NCI-H2107 treated with DMSO at 0.1 percent for 48 hours (cell line): ENCODE measurements around the gene GOLGA6L2.
"Not testable (repeated sequence)": the region's sequence is repeated elsewhere in the genome, so short reads cannot be mapped to it uniquely, and the experiment has no call there.

Source experiments
- DNase-seq: peaks from one replicate; lab custom pipeline; 2025; ENCODE audit not compliant: unreplicated experiment; lab: John Stamatoyannopoulos, UW

Gene GOLGA6L2

GRCh38 chr15:23424111-23424904 is 22.7 kb downstream of the GOLGA6L2 start:
- DNase-seq = no peak

DNA sequence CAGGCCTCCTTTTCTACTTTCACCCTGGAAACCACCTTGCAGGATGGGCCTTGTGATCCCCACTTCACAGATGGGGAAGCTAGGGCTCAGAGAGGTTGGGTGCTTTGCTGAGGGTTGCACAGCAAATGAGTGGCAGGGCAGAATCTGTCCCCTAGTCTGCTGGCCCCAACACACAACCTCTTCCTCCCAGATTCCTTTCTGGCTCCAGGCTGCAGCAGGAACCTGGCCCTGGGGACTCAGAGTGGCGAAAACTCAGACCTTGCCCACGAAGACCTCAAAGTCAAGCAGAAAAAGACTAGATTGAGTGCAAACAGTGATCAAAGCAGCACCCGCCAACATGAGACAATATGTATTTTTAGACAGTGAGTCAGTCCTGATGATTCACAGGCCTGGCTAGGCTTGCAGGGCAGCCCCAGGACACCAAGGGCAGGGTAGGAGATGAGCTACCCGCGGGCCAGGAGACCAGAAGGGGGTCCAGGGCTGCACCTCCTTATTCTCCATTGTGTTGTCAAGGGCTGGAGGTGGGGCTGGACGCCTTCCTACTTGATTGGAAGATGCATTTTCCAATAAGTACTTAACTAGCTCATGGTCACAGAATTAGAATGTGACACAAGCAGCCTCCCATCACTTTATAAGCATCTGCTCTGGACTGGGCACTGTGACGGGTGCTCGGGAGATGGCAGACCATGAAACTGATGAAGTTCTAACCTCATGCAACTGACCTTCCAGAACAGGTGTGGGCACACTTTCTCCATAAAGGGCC is 23.9 kb downstream of the GOLGA6L2 start:
- no peak for DNase-seq

DNA sequence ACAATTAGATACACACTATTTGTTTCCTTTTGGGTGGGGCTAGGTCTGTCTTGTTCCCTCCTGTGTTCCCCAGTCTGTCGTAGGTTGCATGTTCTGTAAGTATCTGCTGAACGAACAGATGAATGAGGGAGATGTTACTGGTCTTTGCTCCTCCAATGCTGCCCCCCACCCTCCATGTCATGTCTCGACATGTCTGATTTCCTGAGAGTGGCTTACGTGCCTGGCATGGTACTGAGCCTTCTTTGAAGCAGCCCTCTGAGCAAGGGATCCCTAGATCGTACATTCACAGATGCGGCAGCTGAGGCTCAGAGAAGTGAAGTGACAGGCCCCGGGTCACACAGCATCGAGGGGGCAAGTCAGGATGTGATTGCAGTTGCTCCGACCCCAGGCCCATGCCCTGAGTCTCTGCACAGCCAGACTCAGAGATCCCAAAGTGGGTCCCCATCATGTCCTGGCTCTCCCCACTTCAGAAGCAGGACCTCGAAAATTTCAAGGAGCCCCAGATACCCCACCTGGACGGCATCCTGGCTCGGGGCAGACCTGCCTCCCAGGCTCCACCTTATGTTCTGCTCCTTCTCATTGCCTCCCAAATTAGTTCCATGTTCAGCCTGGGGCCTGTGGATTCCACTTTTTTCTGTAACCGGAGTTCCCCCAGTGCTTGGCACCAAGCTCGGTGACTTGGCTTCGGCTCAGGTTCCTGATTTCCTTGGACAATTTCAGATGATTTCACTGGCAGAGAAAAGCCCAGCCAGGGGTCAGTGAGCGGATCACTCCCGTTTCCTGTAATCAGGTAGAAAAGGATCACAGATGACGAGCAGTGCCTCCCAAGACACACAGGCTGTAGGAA is 24.7 kb downstream of the GOLGA6L2 start:
- no peak for DNase-seq

DNA sequence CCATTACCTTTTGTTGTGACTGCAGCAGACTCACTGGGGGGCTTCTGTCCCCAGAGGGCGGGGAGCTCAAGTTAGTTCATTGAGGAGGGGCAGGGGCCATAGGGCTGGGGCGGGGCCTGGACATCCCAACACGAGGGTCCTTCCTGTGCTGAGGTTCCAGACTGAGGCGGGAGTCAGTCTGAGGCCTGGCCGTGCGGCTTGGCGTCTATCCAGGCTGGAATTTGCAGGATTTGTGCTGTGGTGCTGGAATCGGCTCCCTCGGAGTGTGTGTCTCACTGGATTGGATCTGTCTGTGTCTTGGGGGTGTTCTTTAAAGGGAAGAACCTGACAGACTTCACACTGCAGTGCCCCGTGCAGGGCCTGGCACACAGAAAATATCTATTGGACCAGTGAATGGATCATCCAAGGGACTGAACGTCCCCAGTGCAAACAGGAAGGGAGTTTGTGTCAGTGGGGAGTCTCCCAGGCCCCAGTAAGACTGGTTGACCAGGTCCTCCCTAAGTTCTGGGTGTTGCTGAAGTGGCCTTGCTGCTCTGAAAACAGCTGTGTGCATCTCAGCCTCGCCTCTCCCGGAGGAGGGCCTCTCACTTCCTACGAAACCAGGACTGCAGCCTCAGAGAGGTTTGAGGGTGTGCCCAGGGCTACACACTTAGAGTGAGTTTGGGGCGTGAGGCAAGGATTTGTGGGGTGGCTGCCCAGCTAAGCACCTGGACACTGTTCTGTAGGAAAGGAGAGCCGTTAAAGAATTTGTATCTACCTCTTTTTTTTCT is 26.1 kb downstream of the GOLGA6L2 start:
- no peak for DNase-seq

DNA sequence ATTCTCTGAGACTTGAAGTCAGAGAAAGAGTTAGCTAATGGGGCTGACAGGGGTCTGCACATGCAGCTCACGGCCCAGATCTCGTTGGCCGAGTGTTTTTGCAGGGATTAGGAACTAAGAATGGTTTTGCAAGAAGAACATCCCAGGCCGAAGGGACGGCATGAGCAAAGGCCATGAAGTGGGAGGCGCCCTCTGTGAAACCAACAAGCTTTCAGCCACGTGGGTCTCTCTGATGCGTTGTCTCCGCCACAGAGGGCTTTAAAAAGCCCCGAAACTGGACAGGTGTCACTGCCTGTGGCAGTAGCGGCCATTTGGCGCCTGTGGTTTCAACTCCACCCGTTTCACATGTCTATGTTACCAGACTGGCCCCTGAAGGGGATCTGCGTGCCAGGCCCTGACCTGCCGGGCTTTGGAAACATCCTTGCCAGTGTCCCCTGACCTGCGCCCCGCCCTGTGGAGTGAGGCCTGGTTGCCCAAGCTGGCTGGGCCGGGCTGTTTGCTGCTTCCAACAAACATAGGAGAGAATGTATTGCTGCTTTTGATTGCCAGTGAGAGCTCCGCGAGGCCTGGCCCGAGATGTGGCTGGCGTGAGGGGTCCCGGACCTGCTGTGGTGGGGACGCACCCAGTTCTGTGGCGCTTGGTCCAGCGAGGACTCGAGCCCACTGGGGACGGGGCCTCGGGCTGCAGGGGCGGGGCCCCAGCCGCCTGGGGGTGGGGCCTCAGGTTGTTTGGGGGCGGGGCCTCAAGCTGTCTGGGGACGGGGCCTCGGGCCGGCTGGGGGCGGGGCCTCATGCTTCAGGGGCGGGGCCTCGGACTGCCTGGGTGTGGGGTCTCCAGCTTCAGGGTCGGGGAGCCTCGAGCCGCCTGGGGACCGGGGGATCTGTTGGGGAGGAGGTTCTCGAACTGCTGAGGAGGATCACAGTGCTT is 30.4 kb downstream of the GOLGA6L2 start:
- DNase-seq = no peak

GRCh38 chr15:23415866-23416265 is 31.2 kb downstream of the GOLGA6L2 start:
- DNase-seq = not testable (repeated sequence)

GRCh38 chr15:23415321-23415865 is 31.6 kb downstream of the GOLGA6L2 start:
- DNase-seq = no peak

DNA sequence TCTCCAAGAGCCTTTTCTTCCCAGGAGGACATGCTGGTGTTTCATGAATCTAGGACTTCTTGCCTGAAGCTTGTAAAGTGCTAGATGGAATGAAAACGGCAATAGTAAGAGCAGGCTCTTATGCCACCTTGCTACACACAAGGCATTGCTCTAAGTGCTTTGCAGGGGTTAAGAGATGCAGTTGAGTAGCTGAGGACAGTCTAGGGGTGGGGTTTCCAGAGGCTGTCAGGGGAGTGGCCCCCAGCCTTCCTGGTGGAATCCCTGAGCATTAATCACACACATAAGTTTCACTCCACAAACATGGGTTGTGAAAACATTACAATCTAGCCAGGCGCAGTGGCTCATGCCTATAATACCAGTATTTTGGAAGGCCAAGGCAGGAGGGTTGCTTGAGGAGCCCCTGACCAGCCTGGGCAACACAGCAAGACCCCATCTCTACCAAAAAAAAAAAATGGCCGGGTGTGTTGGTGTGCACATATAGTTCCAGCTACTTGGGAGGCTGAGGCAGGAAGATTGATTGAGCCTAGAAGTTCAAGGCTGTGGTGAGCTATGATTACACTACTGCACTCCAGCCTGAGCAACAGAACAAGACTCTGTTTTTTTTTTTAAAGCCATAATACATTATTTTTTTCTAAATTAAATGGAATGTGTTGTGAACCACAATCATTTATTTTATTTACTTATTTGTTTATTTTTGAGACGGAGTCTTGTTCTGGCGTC is 34.0 kb downstream of the GOLGA6L2 start:
- not testable (repeated sequence) for DNase-seq

DNA sequence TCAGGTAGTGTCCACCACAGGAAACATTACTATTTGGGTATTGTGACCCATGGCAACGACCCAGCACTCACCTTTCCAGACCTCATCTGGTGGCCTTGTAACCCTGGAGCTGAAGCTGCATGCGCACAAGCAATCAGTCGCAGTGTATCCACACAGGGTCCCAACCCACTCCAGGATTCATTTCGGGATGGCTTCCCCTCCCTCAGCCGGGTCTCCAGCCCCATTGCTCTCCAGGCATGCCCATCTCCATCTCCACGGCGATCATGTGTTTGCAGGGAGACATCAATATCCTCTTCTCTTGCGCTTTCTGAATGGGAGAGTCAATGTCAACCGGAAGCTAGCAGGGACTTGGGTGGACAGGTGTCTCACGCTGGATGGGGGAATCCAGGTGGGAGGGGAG is 35.2 kb downstream of the GOLGA6L2 start:
- no peak for DNase-seq

DNA sequence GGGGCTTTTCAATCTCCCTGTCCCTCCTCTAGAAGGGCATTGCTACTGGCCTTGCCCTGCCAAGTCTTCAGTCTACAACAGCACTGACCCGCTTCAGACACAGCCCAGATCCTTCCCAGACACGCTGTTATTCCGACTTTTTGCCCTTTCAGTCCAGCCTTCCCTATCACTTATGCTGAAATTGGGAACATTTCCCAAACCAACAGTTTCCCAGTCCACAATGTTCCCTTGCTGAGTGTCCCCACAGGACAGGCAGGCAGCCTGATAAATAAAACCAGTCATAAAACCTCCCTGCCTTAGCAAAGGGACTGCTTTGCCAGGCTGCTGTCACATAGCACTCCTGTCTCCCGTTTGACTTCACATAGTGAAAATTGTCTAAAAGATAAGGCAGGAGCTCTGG is 43.5 kb downstream of the GOLGA6L2 start:
- DNase-seq = no peak

DNA sequence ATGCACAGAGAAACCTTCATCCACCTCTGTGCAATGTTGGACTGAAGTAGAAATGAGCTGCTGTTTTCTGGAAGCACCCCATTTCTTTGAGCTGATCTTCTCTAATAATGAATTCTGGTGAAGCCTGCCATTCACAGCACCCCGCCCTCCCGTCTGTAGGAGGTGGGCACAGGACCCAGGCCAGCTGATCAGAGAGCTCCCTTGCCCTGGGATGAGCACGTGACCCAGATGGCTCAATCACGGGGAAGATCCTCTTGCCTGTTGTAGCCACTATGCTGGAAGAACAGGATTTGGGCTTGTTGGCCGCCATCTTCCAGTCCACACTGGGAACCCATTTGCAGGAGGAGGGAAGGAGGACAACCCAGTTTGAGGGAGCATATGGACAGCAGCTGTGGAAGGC is 44.5 kb downstream of the GOLGA6L2 start:
- DNase-seq = no peak

DNA sequence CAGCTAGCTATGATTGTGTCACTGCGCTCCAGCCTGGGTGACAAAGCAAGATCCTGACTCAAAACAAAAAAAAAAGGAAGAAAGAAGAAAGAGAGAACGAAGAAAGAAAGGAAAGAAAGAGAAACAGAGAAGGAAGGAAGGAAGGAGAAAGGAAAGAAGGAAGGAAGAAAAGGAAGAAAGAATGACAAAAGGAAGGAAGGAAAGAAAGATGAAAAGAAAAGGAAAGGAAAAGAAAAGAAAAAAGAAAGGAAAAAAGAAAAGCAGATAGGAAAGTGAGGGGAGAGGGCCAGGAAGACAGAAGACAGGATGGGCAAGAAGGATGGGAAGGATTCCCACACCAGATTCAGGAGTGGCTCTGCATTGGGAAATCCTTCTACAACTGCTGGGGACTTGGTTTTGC is 44.9 kb downstream of the GOLGA6L2 start:
- no peak for DNase-seq

DNA sequence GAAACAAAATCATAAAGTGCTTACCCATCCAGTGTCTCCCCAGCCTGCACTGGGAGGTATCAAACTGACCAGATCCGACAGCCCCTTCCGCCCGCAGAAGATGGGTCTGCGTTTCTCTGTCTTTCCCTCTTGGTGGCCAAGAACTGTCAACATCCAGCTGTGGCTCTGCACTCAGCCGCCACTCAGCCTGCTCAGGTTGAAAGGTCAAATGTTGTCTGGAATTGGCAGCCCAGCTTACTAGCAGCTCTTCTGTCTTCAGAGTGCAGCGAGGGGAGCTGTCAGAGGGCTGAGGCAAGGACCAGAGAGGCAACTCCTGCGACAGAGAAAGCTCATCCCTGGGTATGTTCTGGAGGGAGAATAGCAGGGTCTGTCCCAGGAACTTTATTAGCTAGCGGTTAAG is 45.4 kb downstream of the GOLGA6L2 start:
- DNase-seq = no peak

GRCh38 chr15:23399207-23399606 is 47.8 kb downstream of the GOLGA6L2 start:
- DNase-seq = not testable (repeated sequence)

DNA sequence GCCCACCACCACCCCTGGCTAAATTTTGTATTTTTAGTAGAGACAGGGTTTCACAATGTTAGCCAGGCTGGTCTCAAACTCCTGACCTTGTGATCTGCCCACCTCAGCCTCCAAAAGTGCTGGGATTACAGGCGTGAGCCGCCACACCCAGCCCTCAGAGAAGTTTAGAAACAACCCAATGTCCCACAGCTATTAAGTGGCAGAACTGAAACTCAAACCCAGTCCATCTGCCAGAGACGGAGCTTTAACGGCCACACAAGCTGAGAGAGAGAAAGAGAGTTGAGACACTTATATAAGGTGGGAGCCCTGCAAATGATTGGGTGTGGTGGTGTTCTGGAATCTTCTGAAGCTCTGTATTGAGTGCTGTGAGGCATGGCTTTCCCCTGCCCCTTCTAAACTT is 48.7 kb downstream of the GOLGA6L2 start:
- DNase-seq = not testable (repeated sequence)

GRCh38 chr15:23397779-23398178 is 49.3 kb downstream of the GOLGA6L2 start:
- no peak for DNase-seq

- no peak for DNase-seq
These were observed 51.2 kb downstream of the GOLGA6L2 start for GRCh38 chr15:23395832-23396231.

DNA sequence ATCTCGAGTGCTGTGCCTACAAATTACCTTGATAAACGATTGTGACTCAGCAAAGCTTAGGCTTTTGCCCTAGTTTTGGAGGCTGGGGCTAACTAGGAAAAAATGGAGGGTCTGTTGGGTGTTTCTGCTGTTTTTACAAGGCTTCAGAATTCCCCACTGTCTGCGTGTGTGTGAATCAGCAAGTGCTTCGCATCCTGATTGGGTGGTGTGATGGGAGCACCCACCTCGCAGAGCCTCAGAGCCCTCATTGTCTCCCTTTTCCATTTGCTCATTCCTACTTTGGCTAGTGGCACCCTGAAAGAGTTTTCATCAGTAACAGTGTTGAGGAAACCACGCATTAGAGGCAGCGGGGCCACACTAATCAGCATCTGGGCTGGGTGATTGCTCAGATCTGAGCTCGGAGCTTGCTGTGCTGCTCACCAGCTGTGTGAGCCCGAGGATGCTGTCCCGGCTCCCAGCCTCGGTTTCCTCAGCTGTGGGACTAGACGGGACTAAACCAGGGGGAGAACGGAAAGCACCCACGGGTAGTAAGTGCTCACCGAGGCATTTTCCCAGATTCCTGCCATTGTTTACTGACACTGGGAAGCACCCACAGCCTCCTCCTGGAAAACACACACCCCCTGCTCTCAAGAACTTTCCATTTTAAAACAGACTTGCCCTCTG is 51.9 kb downstream of the GOLGA6L2 start:
- no peak for DNase-seq
